Natural killer cell (primary cell): ENCODE measurements around the gene RGS9. TPM values are rescaled to one million over a fixed set of nuclear protein-coding genes. Genes with fewer than 3 reads are reported as not detected.

Experiments used
- ATAC-seq, 3 donors: fragments of 150-1000 bp in 2 of 3; fragments of 200-7000 bp in 1 of 3; cut with Tn5 transposase; 1 replicate in 1 of 3; 2 replicates in 2 of 3; pipeline ENCODE4 v1.10.0; 2021; ENCODE audit warnings: mild to moderate bottlenecking in 2 of 3, moderate library complexity in 2 of 3
- DNase-seq, 2 donors: peaks; one replicate each; pipeline versions ENCODE4 v3.0.0 to v3.0.0-alpha.2; 2013 to 2021; ENCODE audit warnings: mixed read lengths in 1 of 2
- H3K27ac ChIP-seq: one replicate; pipeline ENCODE4 v1.5.1; 2013; ENCODE audit warnings: mild to moderate bottlenecking, low read length
- H3K27me3 ChIP-seq: one replicate; pipeline ENCODE4 v1.6.1; 2013; ENCODE audit warnings: low read length; ENCODE audit not compliant: control insufficient read depth, insufficient read depth
- H3K36me3 ChIP-seq: one replicate; pipeline ENCODE4 v1.6.1; 2013; ENCODE audit warnings: low read length; ENCODE audit not compliant: control insufficient read depth, insufficient read depth
- H3K4me1 ChIP-seq: one replicate; pipeline ENCODE4 v1.6.1; 2013; ENCODE audit warnings: low read length; ENCODE audit not compliant: control insufficient read depth, insufficient read depth
- H3K4me3 ChIP-seq: one replicate; pipeline ENCODE4 v1.5.1; 2013; ENCODE audit warnings: low read length
- H3K9me3 ChIP-seq: one replicate; pipeline ENCODE4 v1.6.1; 2013; ENCODE audit warnings: low read length; ENCODE audit not compliant: control insufficient read depth, insufficient read depth
- H3K27ac Mint-ChIP-seq, 2 donors: one replicate each; pipeline ENCODE4 v1.8.0; 2022; ENCODE audit warnings: mild to moderate bottlenecking in 2 of 2, mixed read lengths in 2 of 2, moderate library complexity in 1 of 2
- H3K27me3 Mint-ChIP-seq, 2 donors: one replicate each; pipeline ENCODE4 v1.8.0; 2022; ENCODE audit warnings: low read depth in 2 of 2, mixed read lengths in 2 of 2
- H3K36me3 Mint-ChIP-seq: one replicate; pipeline ENCODE4 v1.8.0; 2022; ENCODE audit warnings: mixed read lengths
- H3K4me1 Mint-ChIP-seq, 2 donors: one replicate each; pipeline ENCODE4 v1.8.0; 2022; ENCODE audit warnings: mixed read lengths in 2 of 2
- H3K4me3 Mint-ChIP-seq: one replicate; pipeline ENCODE4 v1.8.0; 2022; ENCODE audit warnings: mild to moderate bottlenecking, moderate library complexity, mixed read lengths
- H3K9me3 Mint-ChIP-seq, 2 donors: one replicate each; pipeline ENCODE4 v1.8.0; 2022; ENCODE audit warnings: mixed read lengths in 2 of 2
- CTCF ChIP-seq: fragments of 200-600 bp; IDR thresholded peaks from one replicate; pipeline ENCODE4 v1.8.0; 2022; ENCODE audit warnings: antibody characterized with exemption
- WGBS: methylation state at CpG from one replicate; pipeline ENCODE4 v1.1.7; 2013; ENCODE audit warnings: missing lambda C conversion rate; ENCODE audit not compliant: insufficient coverage; 5-methylcytosine and 5-hydroxymethylcytosine counted together
- intact Hi-C: fragments of 100-400 bp; cut with micrococcal nuclease; formaldehyde crosslinking; loops from one replicate; pipeline ENCODE4 v1.14.2; 2022
- total RNA-seq, 4 donors: library from RNA; stranded (reverse); fragments of 120-200 nt in 1 of 4; gene quantifications; one replicate each; pipeline versions ENCODE4 v1.2.3 to v1.2.4, GENCODE V29; 2013 to 2022

Gene RGS9
- total RNA-seq, 3 donors from 2014 or later (not counting 1 experiment from before 2014, with no cell fraction given), result 25.0 to 47.3 (median 37.2) TPM

GRCh38 chr17:65208717-65209116, 71.5 kb downstream of the RGS9 start:
- no peaks in the 10 kb centered on the region for H3K9me3 Mint-ChIP-seq
- H3K27me3 Mint-ChIP-seq, result peaks cover 0 to 3% of the 10 kb centered on the region in 2 donors
- DNase-seq, result no peak
- H3K27ac ChIP-seq, result no peak overlapping the region
- no peak overlapping the region for H3K27ac Mint-ChIP-seq
- peaks cover 27% of the 10 kb centered on the region for H3K36me3 Mint-ChIP-seq
- H3K4me1 Mint-ChIP-seq, result peaks cover 4 to 5% of the 10 kb centered on the region in 2 donors
- H3K4me1 ChIP-seq, result no peaks in the 10 kb centered on the region
- no peak for ATAC-seq
- no peak overlapping the region for H3K4me3 ChIP-seq
- no peaks in the 10 kb centered on the region for H3K9me3 ChIP-seq
- intact Hi-C loops, result no loop called here
- no CpG with 5 or more reads among the region's 1 CpG for WGBS
- H3K4me3 Mint-ChIP-seq, result no peak overlapping the region
- no peak for TF ChIP-seq CTCF
- H3K36me3 ChIP-seq, result peaks cover 8% of the 10 kb centered on the region
- no peaks in the 10 kb centered on the region for H3K27me3 ChIP-seq

GRCh38 chr17:65218261-65218660, 81.1 kb downstream of the RGS9 start:
- Histone ChIP-seq H3K27ac (no peak overlapping the region), H3K9me3 (no peaks in the 10 kb centered on the region), H3K27me3 (no peaks in the 10 kb centered on the region), H3K36me3 (no peaks in the 10 kb centered on the region), H3K4me3 (no peak overlapping the region), H3K4me1 (no peaks in the 10 kb centered on the region)
- Mint-ChIP-seq H3K9me3 (no peaks in the 10 kb centered on the region), H3K4me3 (no peak overlapping the region), H3K36me3 (no peaks in the 10 kb centered on the region), H3K4me1 (no peaks in the 10 kb centered on the region), H3K27ac (no peak overlapping the region), H3K27me3 (peaks cover 0 to 12% of the 10 kb centered on the region in 2 donors)
- ATAC-seq, result no peak
- intact Hi-C loops, result no loop called here
- WGBS, result 92% methylated on average over 4 of the region's 4 CpGs
- TF ChIP-seq CTCF, result no peak
- DNase-seq, result no peak

- Mint-ChIP-seq H3K4me1 (no peaks in the 10 kb centered on the region), H3K36me3 (no peaks in the 10 kb centered on the region), H3K9me3 (no peaks in the 10 kb centered on the region), H3K27ac (no peak overlapping the region), H3K27me3 (peaks cover 0 to 11% of the 10 kb centered on the region in 2 donors), H3K4me3 (no peak overlapping the region)
- Histone ChIP-seq H3K4me3 (no peak overlapping the region), H3K36me3 (no peaks in the 10 kb centered on the region), H3K27me3 (no peaks in the 10 kb centered on the region), H3K9me3 (no peaks in the 10 kb centered on the region), H3K4me1 (no peaks in the 10 kb centered on the region), H3K27ac (no peak overlapping the region)
- peak in 1 of 2 donors; percentile 11 for DNase-seq
- intact Hi-C loops, result no loop called here
- TF ChIP-seq CTCF, result no peak
- no peak for ATAC-seq
- WGBS, result 62% methylated on average over 2 of the region's 3 CpGs
Observed at GRCh38 chr17:65219124-65219523, 82.0 kb downstream of the RGS9 start.

GRCh38 chr17:65219707-65220106, 82.5 kb downstream of the RGS9 start:
- no peaks in the 10 kb centered on the region for H3K36me3 Mint-ChIP-seq

More at GRCh38 chr17:65219707-65220106, 82.5 kb downstream of the RGS9 start:
- TF ChIP-seq CTCF, result no peak
- DNase-seq, result no peak
- intact Hi-C loops, result no loop called here
- WGBS, result 95% methylated on average over 3 of the region's 3 CpGs
- no peak overlapping the region for H3K4me3 Mint-ChIP-seq
- H3K4me1 Mint-ChIP-seq, result no peaks in the 10 kb centered on the region
- no peak for ATAC-seq
- Histone ChIP-seq H3K27me3 (no peaks in the 10 kb centered on the region), H3K27ac (no peak overlapping the region), H3K4me3 (no peak overlapping the region), H3K36me3 (no peaks in the 10 kb centered on the region), H3K4me1 (no peaks in the 10 kb centered on the region), H3K9me3 (no peaks in the 10 kb centered on the region)
- no peak overlapping the region for H3K27ac Mint-ChIP-seq
- no peaks in the 10 kb centered on the region for H3K9me3 Mint-ChIP-seq
- H3K27me3 Mint-ChIP-seq, result peaks cover 0 to 9% of the 10 kb centered on the region in 2 donors
